HG02943 (cell line): Measurements from ENCODE around the gene PDE4C.

Experiments
- ATAC-seq: cut with Tn5 transposase; IDR thresholded peaks from one replicate; pipeline ENCODE4 v1.9.1; 2021; ENCODE audit warnings: mild to moderate bottlenecking, low read depth, moderate library complexity; ENCODE audit not compliant: unreplicated experiment

Gene PDE4C

GRCh38 chr19:18203408-18203862, 22.8 kb downstream of the PDE4C start:
- ATAC-seq: no peak

GRCh38 chr19:18202778-18203407, 23.3 kb downstream of the PDE4C start:
- no peak for ATAC-seq

- no peak for ATAC-seq
Measured at GRCh38 chr19:18202397-18202777, 23.9 kb downstream of the PDE4C start.

- no peak for ATAC-seq
Measured at GRCh38 chr19:18198374-18198773, 27.9 kb downstream of the PDE4C start.

- ATAC-seq: no peak
Measured at GRCh38 chr19:18197941-18198340, 28.3 kb downstream of the PDE4C start.

- no peak for ATAC-seq
Measured at GRCh38 chr19:18197306-18197705, 28.9 kb downstream of the PDE4C start.

- ATAC-seq: no peak
Measured at GRCh38 chr19:18196511-18196845, 29.8 kb downstream of the PDE4C start.

GRCh38 chr19:18194554-18195238, 31.5 kb downstream of the PDE4C start:
- no peak for ATAC-seq

GRCh38 chr19:18194181-18194530, 32.1 kb downstream of the PDE4C start:
- no peak for ATAC-seq

- peak; percentile 6 for ATAC-seq
Measured at GRCh38 chr19:18193388-18194180, 32.7 kb downstream of the PDE4C start.

GRCh38 chr19:18192673-18193387, 33.4 kb downstream of the PDE4C start, which contains the start of gene MPV17L2:
MPV17L2 (plus strand) TSS chr19:18193218; CDS start chr19:18193282, 64 bp downstream.
- ATAC-seq: peak; percentile 85

- ATAC-seq: no peak
Measured at GRCh38 chr19:18191640-18192062, 34.6 kb downstream of the PDE4C start.

GRCh38 chr19:18190278-18190677, 36.0 kb downstream of the PDE4C start:
- no peak for ATAC-seq

- ATAC-seq: no peak
Measured at GRCh38 chr19:18185538-18185937, 40.7 kb downstream of the PDE4C start.

GRCh38 chr19:18183529-18183928, 42.7 kb downstream of the PDE4C start:
- ATAC-seq: no peak

GRCh38 chr19:18179957-18180356, 46.3 kb downstream of the PDE4C start:
- no peak for ATAC-seq

GRCh38 chr19:18176367-18177310, 49.6 kb downstream of the PDE4C start:
- no peak for ATAC-seq

- ATAC-seq: no peak
Measured at GRCh38 chr19:18174983-18175382, 51.3 kb downstream of the PDE4C start.
